H1 (cell line): ENCODE measurements around the gene SBNO2. TPM values are rescaled to one million over a fixed set of nuclear protein-coding genes. Genes with fewer than 3 reads are reported as not detected.

Experiments
- CTCF ChIA-PET: fragments of 300-600 bp; sonication (Branson Sonifier 250); formaldehyde crosslinking; loops from one replicate; lab custom pipeline; 2021; ENCODE audit not compliant: partially characterized antibody; lab: Charles Lee
- POLR2A ChIA-PET: fragments of 300-600 bp; sonication (Branson Sonifier 250); formaldehyde crosslinking; loops from one replicate; lab custom pipeline; 2021; ENCODE audit warnings: inconsistent platforms; ENCODE audit not compliant: partially characterized antibody; lab: Charles Lee
- DNase-seq, 2 experiments: peaks; one replicate each; pipeline versions ENCODE4 v3.0.0 to v3.0.0-alpha.2; 2010 to 2022; ENCODE audit warnings: low spot score in 2 of 2, low read depth in 1 of 2, mixed read lengths in 1 of 2
- FAIRE-seq: peaks from 2 replicates; lab custom pipeline; 2011; peaks lifted over from hg19 to GRCh38; lab: Jason Lieb, UNC
- H2AFZ ChIP-seq: 2 replicates; pipeline ENCODE4 v1.8.1; 2012; ENCODE audit warnings: low read length, inconsistent platforms
- H2AK5ac ChIP-seq: 2 replicates; pipeline ENCODE4 v1.6.1; 2013; ENCODE audit warnings: low read depth, low read length
- H2BK120ac ChIP-seq: replicated peaks from 2 replicates; pipeline ENCODE3; 2013; ENCODE audit warnings: low read depth, low read length, inconsistent platforms
- H2BK12ac ChIP-seq: 2 replicates; pipeline ENCODE4 v1.6.1; 2013; ENCODE audit warnings: low read depth, low read length
- H2BK15ac ChIP-seq: 2 replicates; pipeline ENCODE4 v1.6.1; 2013; ENCODE audit warnings: low read length
- H2BK20ac ChIP-seq: 2 replicates; pipeline ENCODE4 v1.6.1; 2013; ENCODE audit warnings: low read length
- H2BK5ac ChIP-seq: 2 replicates; pipeline ENCODE4 v1.6.1; 2013; ENCODE audit warnings: low read depth, low read length
- H3K14ac ChIP-seq: 2 replicates; pipeline ENCODE4 v1.6.1; 2013; ENCODE audit warnings: inconsistent platforms; ENCODE audit not compliant: insufficient read length
- H3K18ac ChIP-seq: 2 replicates; pipeline ENCODE4 v1.6.1; 2013; ENCODE audit warnings: low read length; ENCODE audit errors: extremely low read depth
- H3K23ac ChIP-seq: 2 replicates; pipeline ENCODE4 v1.6.1; 2013; ENCODE audit warnings: inconsistent platforms; ENCODE audit not compliant: insufficient read length
- H3K23me2 ChIP-seq: 2 replicates; pipeline ENCODE4 v1.6.1; 2013; ENCODE audit warnings: low read depth, low read length
- H3K27ac ChIP-seq: 2 replicates; pipeline ENCODE4 v1.6.1; 2011; ENCODE audit warnings: low read depth, low read length, inconsistent platforms
- H3K27me3 ChIP-seq, 4 experiments: replicated peaks in 1 of 4; 1 replicate in 1 of 4; 2 replicates in 3 of 4; pipeline versions ENCODE4 v1.6.1 to v1.8.1; 2011 to 2013; ENCODE audit warnings: low read length in 3 of 4, mild to moderate bottlenecking in 3 of 4, inconsistent platforms in 2 of 4, mixed read lengths in 2 of 4, moderate library complexity in 1 of 4; ENCODE audit not compliant: control insufficient read depth in 3 of 4, insufficient read depth in 3 of 4; ENCODE audit errors: extremely low read depth in 1 of 4
- H3K36me3 ChIP-seq, 4 experiments: 2 replicates each; pipeline versions ENCODE4 v1.6.1 to v1.8.1; 2011 to 2013; ENCODE audit warnings: mild to moderate bottlenecking in 4 of 4, low read length in 3 of 4, moderate library complexity in 2 of 4, control low read depth in 1 of 4, inconsistent platforms in 1 of 4; ENCODE audit not compliant: insufficient read depth in 4 of 4, control insufficient read depth in 2 of 4
- H3K4ac ChIP-seq: replicated peaks from 2 replicates; pipeline ENCODE3; 2013; ENCODE audit warnings: low read length, low read depth, mixed read lengths, inconsistent platforms; ENCODE audit not compliant: insufficient read length
- H3K4me1 ChIP-seq, 4 experiments: replicated peaks in 1 of 4; 1 replicate in 1 of 4; 2 replicates in 3 of 4; pipeline versions ENCODE4 v1.6.1 to v1.8.1; 2011 to 2013; ENCODE audit warnings: low read length in 3 of 4, inconsistent platforms in 2 of 4, mixed read lengths in 1 of 4; ENCODE audit not compliant: insufficient read depth in 4 of 4, control insufficient read depth in 3 of 4
- H3K4me2 ChIP-seq, 2 experiments: 2 replicates each; pipeline versions ENCODE4 v1.6.1 to v1.8.1; 2011 to 2013; ENCODE audit warnings: low read depth in 2 of 2, low read length in 2 of 2, control low read depth in 1 of 2, inconsistent platforms in 1 of 2, mild to moderate bottlenecking in 1 of 2; ENCODE audit not compliant: insufficient read depth in 1 of 2
- H3K4me3 ChIP-seq, 4 experiments: fragments of 200-600, 300-600 bp in 1 of 4; sonication (generic), shearing (Covaris generic), sonication (Bioruptor Twin) in 1 of 4; 2 replicates each; pipeline versions ENCODE4 v1.5.1 to v1.8.1; 2011 to 2016; ENCODE audit warnings: low read length in 4 of 4, low read depth in 3 of 4, control low read depth in 2 of 4, inconsistent platforms in 2 of 4, mild to moderate bottlenecking in 2 of 4, mixed read lengths in 1 of 4, moderate library complexity in 1 of 4; ENCODE audit not compliant: insufficient read depth in 2 of 4; ENCODE audit errors: extremely low read depth in 1 of 4
- H3K56ac ChIP-seq: replicated peaks from 2 replicates; pipeline ENCODE3; 2013; ENCODE audit warnings: low read depth, mild to moderate bottlenecking, mixed read lengths, low read length, inconsistent platforms; ENCODE audit not compliant: insufficient read length
- H3K79me1 ChIP-seq: 2 replicates; pipeline ENCODE4 v1.6.1; 2013; ENCODE audit warnings: low read depth, low read length, control low read depth
- H3K79me2 ChIP-seq, 2 experiments: 2 replicates each; pipeline versions ENCODE4 v1.6.1 to v1.8.1; 2012 to 2013; ENCODE audit warnings: low read length in 2 of 2, mild to moderate bottlenecking in 2 of 2, inconsistent platforms in 1 of 2; ENCODE audit not compliant: insufficient read depth in 2 of 2, control insufficient read depth in 1 of 2
- H3K9ac ChIP-seq, 4 experiments: replicated peaks in 1 of 4; 1 replicate in 1 of 4; 2 replicates in 3 of 4; pipeline versions ENCODE4 v1.6.1 to v1.8.1; 2011 to 2013; ENCODE audit warnings: low read depth in 3 of 4, low read length in 3 of 4, control low read depth in 2 of 4, mild to moderate bottlenecking in 2 of 4, moderate library complexity in 2 of 4, inconsistent platforms in 1 of 4; ENCODE audit errors: extremely low read depth in 1 of 4
- H3K9me3 ChIP-seq, 2 experiments: 2 replicates each; pipeline versions ENCODE4 v1.6.1 to v1.8.1; 2012 to 2013; ENCODE audit warnings: mild to moderate bottlenecking in 2 of 2, moderate library complexity in 2 of 2, control low read depth in 1 of 2, inconsistent platforms in 1 of 2, low read depth in 1 of 2, low read length in 1 of 2, mixed read lengths in 1 of 2; ENCODE audit not compliant: insufficient read depth in 2 of 2
- H4K20me1 ChIP-seq, 2 experiments: replicated peaks in 1 of 2; 2 replicates each; pipeline versions ENCODE3 to v1.8.1; 2011 to 2013; ENCODE audit warnings: inconsistent platforms in 2 of 2, low read length in 2 of 2, mild to moderate bottlenecking in 1 of 2; ENCODE audit not compliant: insufficient read depth in 2 of 2, control insufficient read depth in 1 of 2
- H4K5ac ChIP-seq: 2 replicates; pipeline ENCODE4 v1.6.1; 2013; ENCODE audit warnings: low read length, low read depth, mixed read lengths, inconsistent platforms; ENCODE audit not compliant: insufficient read length
- H4K8ac ChIP-seq: 2 replicates; pipeline ENCODE4 v1.8.0; 2013; ENCODE audit warnings: mild to moderate bottlenecking, moderate library complexity, low read length, inconsistent platforms; ENCODE audit not compliant: insufficient read depth; ENCODE audit errors: extremely low read depth
- H4K91ac ChIP-seq: replicated peaks from 2 replicates; pipeline ENCODE3; 2013; ENCODE audit warnings: low read length, mixed read lengths, inconsistent platforms; ENCODE audit not compliant: insufficient read length
- KDM4A ChIP-seq: IDR thresholded peaks from one replicate; pipeline ENCODE4 v1.7.1; 2012; ENCODE audit warnings: low read depth, mild to moderate bottlenecking, moderate library complexity, low read length, inconsistent platforms; ENCODE audit not compliant: severe bottlenecking
- RBBP5 ChIP-seq: IDR thresholded peaks from 2 replicates; pipeline ENCODE4 v1.7.1; 2012; ENCODE audit warnings: low read depth, mild to moderate bottlenecking, inconsistent platforms, low read length, moderate library complexity, borderline replicate concordance
- RXRA ChIP-seq: IDR thresholded peaks from 2 replicates; pipeline ENCODE4 v1.6.1; 2011; ENCODE audit warnings: low read depth, mild to moderate bottlenecking, low read length, moderate library complexity; ENCODE audit not compliant: insufficient read depth
- WGBS, 2 experiments: shearing (Covaris generic) in 1 of 2; methylation state at CpG; one replicate each; pipeline versions ENCODE4 v1.1.6 to v1.1.7; 2013 to 2015; ENCODE audit warnings: low lambda C conversion rate in 2 of 2, mixed read lengths in 2 of 2, inconsistent platforms in 1 of 2, low coverage in 1 of 2, missing lambda C conversion rate in 1 of 2; ENCODE audit not compliant: insufficient replicate concordance in 2 of 2, insufficient coverage in 1 of 2, insufficient read length in 1 of 2; ENCODE audit errors: extremely low coverage in 1 of 2, missing lambda C conversion rate in 1 of 2; 5-methylcytosine and 5-hydroxymethylcytosine counted together
- polyA plus RNA-seq, 7 experiments: library from polyadenylated mRNA; depleted of rRNA in 3 of 7; stranded (reverse) in 5 of 7; unstranded in 2 of 7; fragments of >200 nt in 5 of 7; fragments of 200-250 nt in 2 of 7; gene quantifications; 1 replicate in 5 of 7; 2 replicates in 1 of 7; 4 replicates in 1 of 7; pipeline versions ENCODE4 v1.2.1 to v1.2.3, GENCODE V29; 2011 to 2013; ENCODE audit warnings: missing spikeins in 2 of 7, mixed read lengths in 2 of 7
- total RNA-seq: library from RNA; stranded (reverse); fragmentation: NEBNext Ultra II Directional; extraction: Animal tissue kit (Norgen Biotek cat#: 25700); gene quantifications from 2 replicates; pipeline ENCODE4 v1.2.1, GENCODE V29; 2021

The SBNO2 gene
- total and polyA plus RNA-seq, 2 of the 8 experiments (the other 6 are each of a cell fraction or from before 2014, with no cell fraction given) = 12.2 to 31.4 TPM

DNA sequence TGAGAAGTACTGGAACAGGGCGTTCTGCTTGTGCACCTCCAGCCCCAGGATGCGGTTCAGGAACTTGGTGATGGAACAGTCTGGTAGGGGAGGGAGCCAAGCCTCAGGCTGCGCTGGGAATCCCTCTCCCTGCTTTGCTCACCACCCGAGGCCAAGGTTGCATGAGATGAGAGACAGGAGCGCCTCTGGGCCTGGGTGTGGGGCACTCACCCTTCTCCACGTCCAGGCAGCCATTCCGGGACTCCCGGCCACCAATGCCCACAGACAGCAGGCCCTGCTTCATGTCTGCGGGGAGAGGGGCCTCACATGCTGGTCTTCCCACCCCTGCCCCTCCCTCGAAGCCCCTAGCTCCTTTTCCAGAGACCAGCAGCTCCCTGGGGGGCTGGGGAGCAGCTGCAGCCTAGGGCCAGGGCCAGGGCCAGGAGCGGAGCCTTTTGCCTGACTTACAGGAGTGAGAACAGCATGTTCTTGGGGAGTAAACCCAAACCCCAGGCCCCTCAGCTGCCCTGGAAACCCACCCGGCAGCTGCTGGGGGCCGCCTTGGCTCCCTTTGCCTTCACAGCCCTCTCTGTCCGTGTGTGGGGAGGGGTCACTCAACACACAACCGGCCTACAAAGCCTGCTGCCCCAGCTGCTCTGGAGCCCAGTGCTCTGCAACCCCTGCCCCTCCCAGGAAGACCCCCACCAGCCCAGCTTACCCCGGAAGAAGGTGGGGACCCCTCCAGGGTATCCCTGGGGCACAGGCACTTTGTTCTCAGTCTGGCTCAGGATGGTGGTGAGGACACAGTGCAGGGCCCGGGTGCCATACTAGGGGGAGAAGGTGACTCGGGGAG, 63.0 kb downstream of the SBNO2 start:
- WGBS, 2 experiments = 88% methylated on average over 11 of the region's 18 CpGs; no CpG with 5 or more reads in 1 of the 2 experiments
- H3K79me1 ChIP-seq = no peaks in the 10 kb centered on the region; the same call in 1 of the 2 replicates
- no peak overlapping the region for H2BK20ac ChIP-seq
- H3K9ac ChIP-seq = no peak overlapping the region
- H3K23me2 ChIP-seq = no peaks in the 10 kb centered on the region
- H4K8ac ChIP-seq = no peak overlapping the region
- H3K4me3 ChIP-seq = no peak overlapping the region
- no peak overlapping the region for H2BK15ac ChIP-seq
- peaks cover 5 to 16% of the 10 kb centered on the region in 2 experiments for H4K20me1 ChIP-seq
- H2AK5ac ChIP-seq = no peak overlapping the region
- no peak for DNase-seq
- no peak overlapping the region for H3K23ac ChIP-seq
- H3K4me2 ChIP-seq = no peak overlapping the region
- no peak overlapping the region for H3K18ac ChIP-seq
- FAIRE-seq = no peak
- H3K79me2 ChIP-seq = no peaks in the 10 kb centered on the region
- peaks cover 8 to 39% (median 14%) of the 10 kb centered on the region in 4 experiments; a peak in 6 of 8 replicates for H3K36me3 ChIP-seq
- H3K9me3 ChIP-seq = no peaks in the 10 kb centered on the region
- no peak overlapping the region for H2BK5ac ChIP-seq
- H3K27me3 ChIP-seq = no peaks in the 10 kb centered on the region
- no peak overlapping the region for H3K14ac ChIP-seq
- peaks cover 0 to 6% (median 2%) of the 10 kb centered on the region in 4 experiments; a peak in 5 of 7 replicates for H3K4me1 ChIP-seq
- H2BK120ac ChIP-seq = no peak overlapping the region
- no peak overlapping the region for H2BK12ac ChIP-seq
- no peak overlapping the region for H3K27ac ChIP-seq
- ChIA-PET CTCF (interaction anchor here (0.6 to 2.8 kb wide), 2 partner anchors 9 to 67 kb away, joined by 3 to 11 read pairs; no protein-coding TSS in a partner anchor), POLR2A (interaction anchor here (0.9 to 3.1 kb wide), 4 partner anchors 8 to 161 kb away, joined by 3 to 24 read pairs (median 4); partner anchors contain the start of gene GPX4)
- no peak overlapping the region for H4K5ac ChIP-seq
- H3K4ac ChIP-seq = no peak overlapping the region
- H4K91ac ChIP-seq = no peak overlapping the region
- H2AFZ ChIP-seq = no peak overlapping the region
- no peak overlapping the region for H3K56ac ChIP-seq
- TF ChIP-seq RBBP5 (no peak), KDM4A (no peak), RXRA (no peak)
